Hepatocyte (in vitro differentiated cells): ENCODE measurements around the gene OPTC.

Experiments used
- CTCF ChIP-seq: fragments of 200-600 bp; sonication (generic); IDR thresholded peaks from 2 replicates; pipeline ENCODE4 v1.5.1; 2016; ENCODE audit warnings: antibody characterized with exemption, mild to moderate bottlenecking; ENCODE audit not compliant: poor library complexity
- EZH2 ChIP-seq: fragments of 200-600 bp; sonication (generic); IDR thresholded peaks from 2 replicates; pipeline ENCODE4 v1.6.1; 2016; ENCODE audit warnings: antibody characterized with exemption, mild to moderate bottlenecking, borderline replicate concordance

GRCh38 chr1:203459671-203460201 lies 34.2 kb upstream of the OPTC start:
- TF ChIP-seq EZH2 (no peak), CTCF (no peak)
